ENCODE results near the gene ZBTB49.

DNA sequence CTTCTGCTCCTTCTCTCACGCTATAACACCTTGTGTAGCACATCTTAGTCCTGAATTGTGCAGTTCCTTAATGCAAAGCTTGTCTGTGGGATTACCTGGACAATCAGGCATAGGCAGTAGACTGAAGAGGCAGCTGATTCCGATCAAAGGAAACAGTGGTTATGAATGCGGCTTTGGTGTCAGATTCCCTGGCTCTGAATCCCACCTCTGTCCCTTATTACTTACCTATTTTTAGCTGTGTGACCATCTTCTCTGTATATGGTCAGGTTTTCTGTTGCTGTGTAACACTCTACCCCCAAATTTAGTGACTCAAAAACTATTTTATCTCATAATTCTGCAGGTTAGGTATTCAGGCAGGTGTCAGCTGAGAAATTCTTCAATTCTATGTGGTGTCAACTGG is 3.2 kb downstream of the ZBTB49 start:
- TF ChIP-seq, protein P1, sequence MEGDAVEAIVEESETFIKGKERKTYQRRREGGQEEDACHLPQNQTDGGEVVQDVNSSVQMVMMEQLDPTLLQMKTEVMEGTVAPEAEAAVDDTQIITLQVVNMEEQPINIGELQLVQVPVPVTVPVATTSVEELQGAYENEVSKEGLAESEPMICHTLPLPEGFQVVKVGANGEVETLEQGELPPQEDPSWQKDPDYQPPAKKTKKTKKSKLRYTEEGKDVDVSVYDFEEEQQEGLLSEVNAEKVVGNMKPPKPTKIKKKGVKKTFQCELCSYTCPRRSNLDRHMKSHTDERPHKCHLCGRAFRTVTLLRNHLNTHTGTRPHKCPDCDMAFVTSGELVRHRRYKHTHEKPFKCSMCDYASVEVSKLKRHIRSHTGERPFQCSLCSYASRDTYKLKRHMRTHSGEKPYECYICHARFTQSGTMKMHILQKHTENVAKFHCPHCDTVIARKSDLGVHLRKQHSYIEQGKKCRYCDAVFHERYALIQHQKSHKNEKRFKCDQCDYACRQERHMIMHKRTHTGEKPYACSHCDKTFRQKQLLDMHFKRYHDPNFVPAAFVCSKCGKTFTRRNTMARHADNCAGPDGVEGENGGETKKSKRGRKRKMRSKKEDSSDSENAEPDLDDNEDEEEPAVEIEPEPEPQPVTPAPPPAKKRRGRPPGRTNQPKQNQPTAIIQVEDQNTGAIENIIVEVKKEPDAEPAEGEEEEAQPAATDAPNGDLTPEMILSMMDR (IDR thresholded peaks at IDR 0.05) = no peak
- no peak for TF ChIP-seq EZH2 (IDR thresholded peaks at IDR 0.05; ENCODE audit: borderline replicate concordance, insufficient read depth, low read depth, low read length, poor library complexity, severe bottlenecking)
